Measurements from ENCODE around the gene HMGN1.

Gene HMGN1

DNA sequence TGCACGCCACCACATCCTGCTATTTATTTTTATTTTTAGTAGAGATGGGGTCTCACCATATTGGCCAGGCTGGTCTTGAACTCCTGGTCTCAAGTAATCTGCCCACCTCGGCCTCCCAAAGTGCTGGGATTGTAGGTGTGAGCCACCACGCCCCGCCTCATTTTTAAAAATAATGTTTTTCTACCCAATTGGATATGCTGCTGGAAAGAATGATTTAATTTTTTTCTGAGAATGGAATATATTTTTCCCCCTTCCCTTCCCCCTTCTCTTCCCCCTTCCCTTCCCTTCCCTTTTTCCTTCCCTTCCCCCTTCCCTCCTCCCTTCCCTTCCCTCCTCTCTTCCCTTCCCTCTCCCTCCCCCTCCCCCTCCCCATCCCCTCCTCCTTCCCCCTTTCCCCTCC lies 17.7 kb upstream of the HMGN1 start:
- no peak for DNase-seq

DNA sequence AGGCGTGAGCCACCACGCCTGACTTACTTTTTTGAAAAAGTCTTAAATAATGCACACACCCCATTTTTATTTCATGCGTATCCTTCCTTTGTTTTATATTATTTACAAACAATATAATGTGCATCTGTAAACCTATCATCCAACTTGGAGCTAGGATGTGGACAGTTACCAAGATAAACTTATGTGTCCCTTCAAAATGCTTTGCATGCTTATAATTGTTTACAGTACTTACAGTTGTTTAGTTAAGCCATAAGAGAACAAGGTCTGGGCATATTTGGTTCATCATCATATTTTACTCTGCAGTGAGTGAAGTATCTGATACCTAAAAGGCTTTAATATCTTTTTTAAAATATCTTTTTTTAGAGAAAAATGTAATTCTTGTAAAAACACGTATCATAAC lies 16.1 kb upstream of the HMGN1 start:
- DNase-seq: no peak

DNA sequence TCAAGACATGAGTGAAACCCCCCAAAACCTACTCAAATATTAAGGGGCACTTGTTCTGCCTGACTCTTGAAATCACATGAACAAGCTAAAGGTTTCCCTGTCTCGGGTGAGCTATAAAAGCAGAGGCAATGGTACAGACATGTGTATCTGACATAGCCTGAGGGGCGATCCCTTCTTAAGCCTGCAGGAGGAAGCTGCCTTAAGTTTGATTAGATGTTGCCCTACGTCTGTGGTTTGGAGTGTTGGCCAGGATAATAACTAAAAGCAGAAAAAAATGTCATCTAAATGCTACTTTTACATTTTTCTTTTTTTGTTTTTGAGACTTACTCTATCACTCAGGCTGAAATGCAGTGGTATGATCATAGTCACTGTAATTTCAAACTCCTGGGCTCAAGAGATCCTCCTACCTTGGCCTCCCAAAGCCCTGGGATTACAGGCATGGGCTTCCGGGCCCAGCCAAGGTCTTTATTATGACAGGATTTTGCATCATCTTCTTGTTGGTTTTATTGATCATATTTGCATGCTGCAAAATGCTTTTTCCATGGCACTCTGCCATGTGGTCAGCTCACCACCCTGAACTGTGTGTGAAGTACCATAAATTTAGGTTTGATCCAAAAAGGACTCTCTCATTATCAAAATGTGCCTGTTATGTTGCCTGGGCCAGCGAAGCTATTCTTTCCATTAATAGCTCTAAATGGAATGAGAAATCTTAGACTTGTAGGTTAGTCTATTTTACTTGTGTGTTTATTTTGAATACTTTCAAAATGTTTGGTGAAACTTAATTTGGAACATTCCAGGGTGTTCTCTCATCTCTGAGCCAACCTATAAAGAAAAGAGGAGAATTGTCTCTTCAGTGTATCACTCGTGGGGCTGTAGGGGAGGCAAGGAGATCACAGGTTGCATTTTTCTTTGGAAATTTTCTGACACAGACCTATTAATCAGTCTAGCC lies 15.0 kb upstream of the HMGN1 start:
- no peak for DNase-seq

DNA sequence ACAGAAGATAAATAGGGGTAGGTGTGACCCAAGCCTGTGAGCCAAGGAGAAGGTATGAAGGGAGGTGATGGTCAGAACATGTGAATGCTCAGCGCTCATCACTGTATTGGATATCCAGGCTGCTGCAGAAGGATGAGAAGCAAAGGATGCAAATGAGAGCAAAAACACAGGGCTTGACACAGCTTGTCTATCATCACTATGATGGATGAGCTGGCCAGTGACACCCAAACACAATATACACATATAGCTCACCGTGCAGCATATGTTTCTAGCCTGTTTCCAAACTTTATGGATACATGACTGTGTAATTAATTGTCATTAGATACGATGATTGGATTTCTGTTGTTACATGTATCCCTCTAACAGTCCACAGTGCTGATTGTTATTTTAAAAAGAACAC lies 13.8 kb upstream of the HMGN1 start:
- no peak for DNase-seq

GRCh38 chr21:39359382-39359781 lies 10.5 kb upstream of the HMGN1 start:
- DNase-seq: no peak

DNA sequence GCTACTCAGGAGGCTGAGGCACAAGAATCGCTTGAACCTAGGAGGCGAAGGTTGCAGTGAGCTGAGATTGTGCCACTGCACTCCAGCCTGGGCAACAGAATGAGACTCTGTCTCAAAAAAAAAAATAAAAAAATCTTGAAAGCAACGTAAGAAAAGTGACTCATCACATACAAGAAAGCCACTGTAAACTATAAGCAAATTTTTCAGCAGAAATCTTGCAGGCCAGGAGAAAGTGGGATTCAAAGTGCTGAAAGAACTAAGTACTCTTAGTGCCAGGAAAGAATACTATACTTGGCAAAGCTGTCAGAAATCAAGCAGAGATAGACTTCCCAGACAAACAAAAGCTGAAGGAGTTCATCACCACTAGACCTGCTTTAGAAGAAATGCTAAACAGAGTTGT lies 4.4 kb upstream of the HMGN1 start:
- DNase-seq: no peak

DNA sequence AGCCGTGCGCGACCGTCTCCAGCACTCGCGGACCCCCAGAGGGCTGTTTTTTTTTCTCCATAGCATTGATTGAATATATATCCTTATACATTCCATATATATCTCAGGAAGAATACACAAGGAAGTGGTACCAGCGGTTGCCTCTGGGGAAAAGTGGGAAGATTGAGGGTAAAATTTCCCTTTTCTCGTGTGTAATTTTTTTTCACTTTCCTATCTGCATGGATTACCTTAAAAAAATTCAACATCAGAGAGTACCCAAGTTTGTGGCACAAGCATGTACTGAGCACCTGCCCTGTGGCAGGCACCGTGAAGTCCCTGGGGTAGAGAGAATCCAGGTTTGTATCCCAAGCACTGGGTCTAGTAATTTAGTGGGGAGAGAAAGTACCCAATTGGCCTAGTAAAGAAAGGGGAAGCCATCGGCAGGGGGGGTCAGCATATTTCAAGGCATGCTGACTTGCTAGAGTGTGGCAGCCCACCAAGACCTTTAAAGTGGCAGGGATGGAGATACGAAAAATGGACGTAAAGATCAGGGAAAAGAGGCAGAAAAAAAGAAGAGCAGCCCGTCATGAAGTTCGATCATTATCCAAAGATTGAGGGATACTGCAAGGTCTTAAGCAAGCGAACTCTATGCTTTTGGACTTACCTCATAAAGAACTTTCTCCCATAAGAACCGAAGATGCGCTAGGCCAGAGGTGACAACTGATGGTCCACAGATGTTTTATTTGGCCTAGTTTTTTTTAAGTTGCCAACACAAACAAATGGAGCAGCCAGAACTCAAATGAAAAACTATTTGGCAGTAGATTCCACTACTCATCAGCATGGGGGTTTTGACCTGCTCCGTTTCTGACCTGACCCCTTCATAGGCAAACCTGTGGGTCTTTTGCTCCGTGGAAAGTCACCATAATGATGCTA lies 1.5 kb upstream of the HMGN1 start:
- DNase-seq: no peak

DNA sequence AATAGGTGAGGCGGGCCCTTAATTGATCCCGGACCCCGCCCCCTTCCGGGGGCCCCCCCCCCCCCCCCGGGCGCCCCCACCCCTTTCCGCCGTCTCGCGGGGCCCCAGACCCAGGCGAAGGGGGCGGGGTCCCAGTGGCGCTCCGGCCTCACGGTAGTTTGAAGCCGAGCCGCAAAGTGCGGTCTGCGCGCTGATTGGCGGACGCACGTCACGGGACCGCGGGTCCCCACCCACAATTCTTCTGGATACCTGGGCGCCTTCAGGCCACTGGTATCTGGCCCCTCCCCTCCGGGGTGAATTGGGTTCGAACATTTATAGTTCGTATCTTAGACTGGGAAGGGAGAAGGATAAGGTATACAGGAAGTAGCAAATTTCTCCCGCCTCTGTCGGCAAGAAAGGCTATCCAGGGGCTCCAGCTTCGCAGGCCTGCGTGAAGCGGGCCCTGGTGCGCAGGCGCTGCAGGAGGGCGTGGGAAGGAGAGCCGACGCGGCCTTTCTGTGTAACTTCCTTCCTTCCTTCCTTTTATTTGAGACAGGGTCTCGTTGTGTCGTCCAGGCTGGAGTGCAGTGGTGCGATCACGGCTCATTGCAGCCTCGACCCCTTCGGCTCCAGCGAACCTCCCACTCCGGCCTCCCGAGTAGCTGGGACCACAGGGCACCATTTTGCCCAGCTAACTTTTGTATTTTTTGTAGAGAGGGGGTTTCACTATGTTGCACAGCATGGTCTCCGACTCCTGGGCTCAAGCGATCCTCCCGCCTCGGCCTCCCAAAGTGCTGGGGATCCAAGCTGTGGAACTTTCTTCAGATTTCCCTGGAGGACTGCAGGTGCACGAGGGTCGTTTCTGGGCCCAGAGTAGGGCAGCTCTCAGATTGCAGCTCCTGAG lies 564 bp upstream of the HMGN1 start:
- DNase-seq: peak; percentile 98

- no peak for DNase-seq
Observed at GRCh38 chr21:39348040-39348354, 891 bp downstream of the HMGN1 start.

DNA sequence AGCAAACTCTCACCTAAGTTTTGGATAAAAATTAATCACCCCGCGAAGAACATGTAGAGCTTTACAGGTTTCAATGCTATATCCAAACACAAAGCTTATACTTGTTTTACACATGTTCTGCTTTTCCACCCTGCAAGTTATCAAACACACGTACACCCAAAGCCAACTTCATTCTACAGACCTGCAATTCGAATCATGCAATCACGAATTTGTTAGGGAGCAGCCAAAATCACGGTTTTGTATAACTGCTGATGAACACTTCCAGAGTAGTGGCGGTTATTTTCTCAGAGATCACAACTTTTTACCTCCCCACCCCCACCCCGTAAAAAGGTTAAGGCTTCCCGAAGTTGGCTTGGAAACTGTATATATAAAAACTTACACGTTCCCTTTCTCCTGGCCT lies 1.4 kb downstream of the HMGN1 start:
- no peak for DNase-seq

DNA sequence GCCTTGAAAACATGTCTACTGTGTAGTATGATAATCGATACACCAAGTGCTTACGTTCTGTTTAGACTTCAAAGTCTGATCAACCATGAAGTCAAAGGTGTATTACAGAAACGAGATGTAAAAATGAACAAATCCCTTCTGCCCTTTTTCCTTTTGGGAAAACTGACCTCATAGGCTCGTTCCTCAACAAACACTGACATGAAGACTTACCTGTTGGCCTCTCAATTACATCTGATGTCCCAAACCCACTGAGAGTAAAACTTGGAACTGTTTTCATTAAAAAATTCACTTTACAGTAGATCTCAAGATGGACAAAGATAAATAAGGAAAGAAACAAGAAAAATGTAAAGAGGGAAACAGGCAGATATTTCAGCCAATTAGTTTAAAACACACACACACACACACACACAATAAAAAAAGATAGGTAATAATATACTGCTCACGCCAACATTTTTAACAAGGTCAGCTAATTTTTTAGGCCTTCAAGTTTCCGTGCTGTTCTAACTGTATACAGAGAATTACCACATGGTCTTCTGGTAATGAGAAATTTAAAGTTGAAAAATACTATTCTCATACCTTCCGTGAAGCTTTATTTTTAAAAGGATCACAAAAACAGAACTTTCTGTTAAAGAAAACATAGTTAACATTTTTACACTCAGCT lies 2.1 kb downstream of the HMGN1 start:
- DNase-seq: no peak

DNA sequence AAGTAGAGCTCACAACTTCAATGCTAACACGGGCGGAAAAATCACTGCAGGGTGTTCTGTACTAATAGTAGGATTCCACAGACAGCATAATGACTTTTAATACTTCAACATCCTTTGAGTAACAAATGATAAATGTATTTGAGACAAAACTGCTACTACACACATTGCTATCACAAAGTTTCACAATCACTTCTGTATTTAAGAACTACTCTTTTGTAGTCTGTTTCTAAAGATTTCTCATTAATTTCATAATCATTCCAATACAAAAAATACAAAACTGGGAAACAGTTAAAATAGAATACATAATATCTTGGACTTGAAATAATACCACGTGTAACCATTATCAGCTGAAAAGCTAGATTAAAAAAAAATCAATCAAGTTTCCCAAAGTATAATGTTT lies 2.7 kb downstream of the HMGN1 start:
- no peak for DNase-seq

DNA sequence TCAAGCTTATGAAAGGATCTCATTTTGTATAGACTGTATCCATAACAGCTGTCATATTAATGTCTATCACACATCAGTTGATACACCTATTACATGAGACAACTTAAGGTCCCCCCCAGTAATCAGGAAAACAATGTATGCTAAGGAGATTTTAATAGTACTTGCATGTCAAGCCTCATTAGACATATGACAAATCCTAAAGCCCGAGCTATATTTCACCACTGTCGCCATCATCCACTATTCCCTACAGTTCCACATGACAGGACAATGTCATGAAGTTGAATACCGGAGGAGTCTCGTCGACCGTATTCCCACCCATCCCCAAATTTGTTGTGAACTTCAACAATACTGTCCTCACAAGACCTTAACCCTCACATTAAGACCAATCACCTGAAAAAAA lies 3.4 kb downstream of the HMGN1 start:
- DNase-seq: no peak

DNA sequence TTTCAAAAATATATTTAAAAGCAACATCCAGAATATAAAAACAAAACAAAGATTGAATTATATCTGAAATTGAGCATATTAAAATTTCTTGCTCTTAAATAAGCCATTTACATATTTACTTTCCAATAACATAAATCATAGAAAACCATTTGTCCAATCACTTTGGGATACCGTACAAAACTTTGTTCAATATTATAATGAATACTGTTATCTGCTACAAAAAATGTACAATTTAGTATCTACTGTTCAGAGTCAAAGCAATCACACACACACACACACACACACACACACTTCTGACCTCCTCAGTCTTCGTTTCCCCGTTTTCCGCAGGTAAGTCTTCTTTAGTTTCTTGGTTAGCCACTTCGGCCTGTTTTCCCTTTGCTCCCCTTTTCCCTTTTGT lies 4.0 kb downstream of the HMGN1 start:
- no peak for DNase-seq

GRCh38 chr21:39341249-39341923 lies 7.5 kb downstream of the HMGN1 start:
- DNase-seq: no peak

DNA sequence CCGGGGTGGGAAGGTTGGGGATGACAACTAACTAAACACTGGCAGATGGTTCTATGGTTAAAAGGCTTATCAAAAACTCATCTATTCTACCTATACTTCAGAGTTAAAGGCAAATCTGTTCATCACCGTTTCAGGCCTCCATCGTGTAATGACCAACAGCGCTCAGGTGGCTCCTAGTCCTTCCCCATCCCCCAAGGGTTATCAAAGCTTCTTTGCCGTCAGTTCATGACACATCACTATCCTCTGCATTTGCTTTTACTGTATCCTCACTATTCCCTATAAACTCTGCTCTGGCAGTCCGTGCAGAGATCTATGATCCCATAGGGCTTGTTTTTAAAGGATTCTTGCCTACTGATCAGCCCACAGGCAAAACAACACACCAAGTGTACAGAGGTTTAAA lies 8.2 kb downstream of the HMGN1 start:
- DNase-seq: no peak

GRCh38 chr21:39339231-39339630 lies 9.7 kb downstream of the HMGN1 start:
- no peak for DNase-seq

DNA sequence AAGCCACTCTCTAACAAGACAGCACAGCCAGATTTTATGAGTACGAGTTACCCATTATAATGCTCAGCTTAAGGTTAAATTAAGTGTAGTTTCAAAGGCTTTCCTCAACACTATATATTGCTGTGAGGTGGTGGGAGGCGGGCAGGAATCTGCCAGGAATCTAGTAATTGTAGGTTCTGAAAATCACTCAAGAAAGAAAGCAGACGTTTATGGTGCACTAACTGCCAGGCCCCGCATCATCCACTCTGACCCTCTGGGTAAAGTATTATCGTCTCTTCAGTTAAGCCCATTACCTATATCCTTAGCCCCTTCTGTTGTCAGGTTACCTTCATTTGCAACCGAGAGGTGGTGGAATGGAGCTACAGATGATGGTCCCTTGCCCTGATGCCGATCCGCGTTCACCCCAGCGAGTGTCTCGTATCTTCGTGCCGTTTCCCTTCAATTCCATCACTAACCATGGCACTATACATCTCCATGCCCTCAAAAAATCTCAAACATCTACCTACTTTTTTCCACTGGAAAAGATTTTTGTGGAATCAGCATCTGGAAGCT lies 12.4 kb downstream of the HMGN1 start:
- no peak for DNase-seq

- no peak for DNase-seq
Observed at GRCh38 chr21:39334611-39335010, 14.3 kb downstream of the HMGN1 start.

DNA sequence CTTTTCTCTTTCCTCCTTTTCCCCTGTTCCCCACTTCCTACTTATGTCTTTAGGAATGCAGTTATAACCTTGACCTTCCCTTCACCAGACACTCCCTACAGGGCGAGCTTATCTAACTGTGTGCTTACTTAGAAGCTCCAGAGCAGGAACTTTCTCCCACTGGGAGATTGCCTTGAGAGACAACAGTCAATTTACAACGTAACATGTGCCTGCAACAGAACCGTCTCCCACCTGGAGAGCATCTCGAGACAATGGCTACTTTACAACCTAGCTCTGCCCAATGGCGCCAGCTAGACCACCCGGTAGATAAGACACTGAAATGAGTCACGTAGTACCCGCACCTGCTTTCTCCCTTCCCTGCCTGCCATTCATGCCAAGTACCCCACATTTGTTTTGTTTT lies 16.7 kb downstream of the HMGN1 start:
- no peak for DNase-seq

- DNase-seq: no peak
Observed at GRCh38 chr21:39330001-39330400, 18.9 kb downstream of the HMGN1 start.

DNA sequence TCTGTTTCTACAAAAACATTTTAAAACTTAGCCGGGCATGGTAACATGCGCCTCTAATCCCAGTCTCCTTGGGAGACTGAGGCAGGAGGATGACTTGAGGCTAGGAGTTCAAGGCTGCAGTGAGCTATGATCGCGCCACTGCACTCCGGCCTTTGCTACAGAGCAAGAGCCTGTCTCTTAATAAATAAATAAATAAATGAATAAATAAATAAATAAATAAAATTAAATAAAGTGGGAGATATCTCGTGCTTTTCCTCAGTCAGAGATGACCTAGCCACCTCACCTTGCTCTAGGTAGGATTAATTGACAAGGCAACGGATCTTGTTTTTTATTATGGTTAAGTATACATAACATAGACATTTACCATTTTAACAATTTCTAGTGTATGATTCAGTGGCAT lies 21.2 kb downstream of the HMGN1 start:
- no peak for DNase-seq
